Measurements from ENCODE around the gene PARD6G.

GRCh38 chr18:80126797-80127196 is 120.5 kb downstream of the PARD6G start:
- TF ChIP-seq ZBTB21 (CRISPR knock-in tag; IDR thresholded peaks at IDR 0.05; ENCODE audit: borderline replicate concordance) = no peak
- TF ChIP-seq, protein P1, sequence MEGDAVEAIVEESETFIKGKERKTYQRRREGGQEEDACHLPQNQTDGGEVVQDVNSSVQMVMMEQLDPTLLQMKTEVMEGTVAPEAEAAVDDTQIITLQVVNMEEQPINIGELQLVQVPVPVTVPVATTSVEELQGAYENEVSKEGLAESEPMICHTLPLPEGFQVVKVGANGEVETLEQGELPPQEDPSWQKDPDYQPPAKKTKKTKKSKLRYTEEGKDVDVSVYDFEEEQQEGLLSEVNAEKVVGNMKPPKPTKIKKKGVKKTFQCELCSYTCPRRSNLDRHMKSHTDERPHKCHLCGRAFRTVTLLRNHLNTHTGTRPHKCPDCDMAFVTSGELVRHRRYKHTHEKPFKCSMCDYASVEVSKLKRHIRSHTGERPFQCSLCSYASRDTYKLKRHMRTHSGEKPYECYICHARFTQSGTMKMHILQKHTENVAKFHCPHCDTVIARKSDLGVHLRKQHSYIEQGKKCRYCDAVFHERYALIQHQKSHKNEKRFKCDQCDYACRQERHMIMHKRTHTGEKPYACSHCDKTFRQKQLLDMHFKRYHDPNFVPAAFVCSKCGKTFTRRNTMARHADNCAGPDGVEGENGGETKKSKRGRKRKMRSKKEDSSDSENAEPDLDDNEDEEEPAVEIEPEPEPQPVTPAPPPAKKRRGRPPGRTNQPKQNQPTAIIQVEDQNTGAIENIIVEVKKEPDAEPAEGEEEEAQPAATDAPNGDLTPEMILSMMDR (IDR thresholded peaks at IDR 0.05) = no peak
- no peak for TF ChIP-seq MYBL2 (CRISPR knock-in tag; IDR thresholded peaks at IDR 0.05)
